Measurements from ENCODE around the gene C12orf75.
A peak's percentile ranks its signal among the peaks of the same experiment; 100 is the strongest.

Gene C12orf75

GRCh38 chr12:105330283-105330930 lies at the start of gene C12orf75:
Gene C12orf75, plus strand, starts transcription at chr12:105330691. Its CDS starts 201 bp downstream, at chr12:105330892.
- TF ChIP-seq, protein P1, sequence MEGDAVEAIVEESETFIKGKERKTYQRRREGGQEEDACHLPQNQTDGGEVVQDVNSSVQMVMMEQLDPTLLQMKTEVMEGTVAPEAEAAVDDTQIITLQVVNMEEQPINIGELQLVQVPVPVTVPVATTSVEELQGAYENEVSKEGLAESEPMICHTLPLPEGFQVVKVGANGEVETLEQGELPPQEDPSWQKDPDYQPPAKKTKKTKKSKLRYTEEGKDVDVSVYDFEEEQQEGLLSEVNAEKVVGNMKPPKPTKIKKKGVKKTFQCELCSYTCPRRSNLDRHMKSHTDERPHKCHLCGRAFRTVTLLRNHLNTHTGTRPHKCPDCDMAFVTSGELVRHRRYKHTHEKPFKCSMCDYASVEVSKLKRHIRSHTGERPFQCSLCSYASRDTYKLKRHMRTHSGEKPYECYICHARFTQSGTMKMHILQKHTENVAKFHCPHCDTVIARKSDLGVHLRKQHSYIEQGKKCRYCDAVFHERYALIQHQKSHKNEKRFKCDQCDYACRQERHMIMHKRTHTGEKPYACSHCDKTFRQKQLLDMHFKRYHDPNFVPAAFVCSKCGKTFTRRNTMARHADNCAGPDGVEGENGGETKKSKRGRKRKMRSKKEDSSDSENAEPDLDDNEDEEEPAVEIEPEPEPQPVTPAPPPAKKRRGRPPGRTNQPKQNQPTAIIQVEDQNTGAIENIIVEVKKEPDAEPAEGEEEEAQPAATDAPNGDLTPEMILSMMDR (IDR thresholded peaks at IDR 0.05; ENCODE audit: insufficient read depth, low read depth, low read length, missing control alignments) = no peak
- peak within 1 kb of the TSS; percentile 40 for H3K4me3 ChIP-seq (ENCODE audit: low read length)
- peak; percentile 66 for DNase-seq (ENCODE audit: low read depth)

GRCh38 chr12:105280966-105281693 lies 49.4 kb upstream of the C12orf75 start:
- TF ChIP-seq, protein P1 (IDR thresholded peaks at IDR 0.05; ENCODE audit: insufficient read depth, low read depth, low read length, missing control alignments) = no peak
- no peak for DNase-seq (ENCODE audit: low read depth)

DNA sequence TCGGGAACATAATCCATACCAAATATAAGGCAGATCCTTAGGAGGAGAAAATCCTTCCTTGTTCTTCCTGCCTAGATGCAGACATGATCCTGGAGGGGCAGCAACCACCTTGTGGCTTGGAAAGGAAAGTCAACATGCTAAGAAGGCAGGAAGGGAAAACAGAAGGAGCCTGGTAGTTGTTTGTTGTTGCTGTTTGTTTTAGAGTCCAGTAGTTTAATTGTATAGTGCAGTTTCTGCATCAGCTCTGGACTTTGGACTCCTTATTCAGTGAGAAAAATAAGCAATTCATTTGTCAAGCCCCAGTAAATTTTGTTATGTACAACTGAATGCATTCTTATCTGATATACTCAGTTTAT lies 48.8 kb upstream of the C12orf75 start:
- DNase-seq (ENCODE audit: low read depth) = no peak
- TF ChIP-seq, protein P1 (IDR thresholded peaks at IDR 0.05; ENCODE audit: insufficient read depth, low read depth, low read length, missing control alignments) = peak; percentile 4
- H3K4me3 ChIP-seq (ENCODE audit: low read length) = no peak overlapping the region

More at GRCh38 chr12:105280966-105281693, 49.4 kb upstream of the C12orf75 start:
- H3K4me3 ChIP-seq (ENCODE audit: low read length) = no peak overlapping the region

GRCh38 chr12:105285378-105285777 lies 45.1 kb upstream of the C12orf75 start:
- H3K4me3 ChIP-seq (ENCODE audit: low read length) = no peak overlapping the region
- DNase-seq (ENCODE audit: low read depth) = no peak
- TF ChIP-seq, protein P1 (IDR thresholded peaks at IDR 0.05; ENCODE audit: insufficient read depth, low read depth, low read length, missing control alignments) = no peak

DNA sequence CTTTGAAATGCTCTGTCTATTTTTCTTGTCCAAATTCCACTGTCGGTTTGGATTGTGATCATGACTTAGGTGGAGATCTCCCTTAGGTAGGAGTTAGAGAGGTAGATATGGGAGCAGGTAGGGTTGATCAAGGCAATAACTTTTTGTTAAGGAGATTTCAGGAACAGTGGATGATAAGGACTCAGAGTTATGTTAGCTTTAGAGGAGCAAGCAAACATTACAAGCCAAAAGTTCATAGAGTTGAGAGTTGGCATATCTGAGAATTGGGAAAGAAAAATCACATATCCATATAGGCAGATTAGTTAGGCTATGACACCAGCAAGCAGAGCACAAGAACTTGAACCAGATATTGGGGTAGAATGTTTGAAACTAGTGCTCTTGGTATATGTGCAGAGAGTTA lies 43.1 kb upstream of the C12orf75 start:
- DNase-seq (ENCODE audit: low read depth) = no peak
- TF ChIP-seq, protein P1 (IDR thresholded peaks at IDR 0.05; ENCODE audit: insufficient read depth, low read depth, low read length, missing control alignments) = no peak
- H3K4me3 ChIP-seq (ENCODE audit: low read length) = no peak overlapping the region

- no peak for DNase-seq (ENCODE audit: low read depth)
- no peak overlapping the region for H3K4me3 ChIP-seq (ENCODE audit: low read length)
- TF ChIP-seq, protein P1 (IDR thresholded peaks at IDR 0.05; ENCODE audit: insufficient read depth, low read depth, low read length, missing control alignments) = peak; percentile 14
Observed at GRCh38 chr12:105288311-105288996, 42.0 kb upstream of the C12orf75 start.

All from epithelial cell of esophagus (primary cell).